ENCODE results near the gene LACRT.
"Not testable (repeated sequence)": the region's sequence is repeated elsewhere in the genome, so short reads cannot be mapped to it uniquely, and the experiment has no call there.

LACRT gene, protein sequence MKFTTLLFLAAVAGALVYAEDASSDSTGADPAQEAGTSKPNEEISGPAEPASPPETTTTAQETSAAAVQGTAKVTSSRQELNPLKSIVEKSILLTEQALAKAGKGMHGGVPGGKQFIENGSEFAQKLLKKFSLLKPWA

DNA sequence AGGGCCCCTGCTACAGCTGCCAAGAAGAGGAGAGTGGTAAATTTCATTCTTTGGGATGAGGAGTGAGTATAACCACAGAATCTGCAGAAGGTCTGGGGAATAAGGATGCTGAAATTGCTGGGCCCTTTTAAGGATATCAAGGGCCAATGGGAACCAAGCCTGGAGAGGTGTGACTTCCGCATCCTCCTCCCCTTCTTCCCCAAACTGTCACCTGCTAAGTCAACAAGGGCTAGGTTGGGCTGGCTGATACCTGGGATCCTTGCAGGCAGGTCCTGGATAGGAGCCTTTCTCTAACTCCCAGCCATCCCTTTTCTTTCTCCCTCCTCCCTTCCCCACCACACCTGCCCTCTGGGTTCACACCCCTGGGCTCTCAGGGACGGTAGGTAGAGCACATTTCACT, at the start of gene LACRT:
TSS of gene LACRT (minus strand) at position 101 of the 400 bp plus-strand sequence. CDS start at position 47, 54 bp downstream.
- no peak for DNase-seq

DNA sequence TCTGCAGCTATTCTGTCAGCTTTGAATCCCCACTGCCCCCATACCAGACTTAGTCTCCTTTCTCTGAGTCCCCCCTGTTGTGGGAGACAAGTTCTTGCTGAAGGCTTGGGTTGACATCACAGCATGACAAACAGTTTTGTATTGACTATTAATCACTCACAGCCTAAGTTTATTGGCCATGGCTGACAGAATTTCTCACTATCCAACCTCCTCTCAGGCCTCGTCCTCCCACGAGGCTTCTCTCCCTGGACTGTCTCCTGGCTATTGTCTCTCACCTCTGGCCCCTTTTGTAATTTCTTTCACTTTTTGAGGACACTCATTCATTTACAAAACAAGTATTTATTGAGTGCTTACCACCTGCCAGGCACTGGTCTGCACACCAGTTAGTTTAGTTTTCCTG, 48.7 kb upstream of the LACRT start:
- no peak for DNase-seq

DNA sequence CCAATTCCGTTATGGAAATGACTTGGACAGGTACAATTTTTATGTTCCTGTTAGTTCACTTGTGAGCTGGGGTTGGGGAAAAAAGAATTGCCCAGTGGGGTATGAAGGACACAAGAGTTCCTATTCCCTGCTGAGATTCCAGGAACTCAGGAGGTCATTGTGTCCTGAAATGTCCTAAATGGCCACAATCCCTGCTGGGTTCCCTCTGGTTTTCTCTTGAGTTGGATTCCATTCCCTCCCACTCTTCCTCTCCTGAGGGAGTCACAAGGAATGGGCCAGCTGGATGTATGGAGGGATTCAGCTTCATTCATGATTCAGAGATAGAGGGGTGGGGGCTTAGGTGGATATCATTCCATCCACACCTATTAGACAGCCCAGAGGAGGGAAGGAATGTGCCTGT, 48.0 kb upstream of the LACRT start:
- DNase-seq, result no peak

DNA sequence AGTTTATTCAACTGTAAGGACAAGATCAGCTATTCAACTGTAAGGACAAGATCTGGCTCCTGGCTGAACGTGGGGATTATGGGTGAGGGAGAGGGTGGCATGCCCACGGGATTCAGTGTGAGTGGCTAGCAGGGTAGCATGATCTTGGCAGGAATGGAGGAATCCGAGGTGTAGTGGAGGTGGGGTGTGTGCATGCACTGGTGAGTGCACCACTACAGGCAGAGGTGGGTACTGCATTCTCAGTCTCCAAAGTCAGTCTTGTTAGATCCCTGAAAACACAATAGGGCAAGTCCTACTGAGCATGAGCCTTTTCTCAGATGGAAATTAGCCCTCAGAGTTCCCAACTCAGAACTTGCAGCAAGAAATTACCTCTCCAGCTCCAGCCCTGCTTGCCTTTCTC, 45.7 kb upstream of the LACRT start:
- DNase-seq, result peak in 1 of 2 donors; percentile 9

DNA sequence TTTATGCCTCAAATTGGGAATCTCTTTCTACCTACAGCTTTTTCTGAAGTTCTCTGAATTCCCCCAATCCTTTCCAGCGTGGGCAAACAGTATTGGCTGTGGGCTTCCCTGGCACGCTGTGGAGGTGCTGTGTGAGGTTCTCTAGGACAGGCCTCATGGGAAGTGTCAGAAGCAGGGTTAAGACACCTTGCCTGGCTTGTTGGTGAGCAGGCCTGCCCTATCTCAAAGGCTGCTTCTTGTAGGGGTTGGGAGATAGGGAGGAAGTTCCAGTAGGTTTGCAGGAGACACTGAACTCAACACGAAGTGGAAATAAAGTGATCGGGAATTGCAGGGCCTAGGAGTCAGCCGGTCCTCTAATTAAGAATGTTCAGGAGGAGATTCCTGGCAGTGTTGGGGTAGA, 43.4 kb upstream of the LACRT start:
- no peak for DNase-seq

DNA sequence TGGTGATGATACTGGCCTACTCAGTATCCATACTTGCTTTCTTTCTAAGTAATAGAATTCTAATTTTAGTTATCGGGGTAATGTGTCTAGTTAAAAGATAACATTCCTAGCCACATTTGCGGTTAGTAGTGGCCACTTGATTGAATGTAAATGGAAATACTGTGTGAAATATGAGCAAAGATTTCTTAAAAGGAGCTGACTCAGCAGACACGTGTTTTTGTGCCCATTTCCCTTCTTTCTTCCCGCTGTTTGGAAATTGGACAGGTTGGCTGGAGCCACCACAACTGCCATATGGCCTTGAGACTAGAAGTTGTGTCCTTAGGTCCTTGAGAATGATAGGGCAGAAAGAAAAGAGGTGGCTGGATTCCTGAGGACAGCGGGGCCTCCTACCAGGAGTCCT, 33.2 kb upstream of the LACRT start:
- DNase-seq, result no peak

DNA sequence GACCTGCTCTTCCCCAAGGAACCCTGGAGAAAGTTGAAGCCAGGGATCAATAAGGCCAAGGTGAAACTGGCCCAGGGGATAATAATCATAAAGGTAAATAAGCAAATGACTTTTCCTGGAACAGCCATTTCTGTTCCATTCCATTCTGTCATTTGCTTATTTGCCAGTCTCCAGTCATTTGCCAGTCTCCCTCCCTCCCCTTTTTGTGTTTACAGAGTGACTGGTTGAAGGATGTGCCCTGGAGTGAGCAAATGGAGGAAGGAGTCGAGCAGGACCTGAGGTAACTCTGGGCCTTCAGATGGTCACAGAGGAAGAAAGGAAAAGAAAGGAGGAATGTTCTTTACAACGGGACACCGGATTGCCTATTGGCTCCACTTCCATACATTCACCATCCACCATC, 31.3 kb upstream of the LACRT start:
- no peak for DNase-seq

DNA sequence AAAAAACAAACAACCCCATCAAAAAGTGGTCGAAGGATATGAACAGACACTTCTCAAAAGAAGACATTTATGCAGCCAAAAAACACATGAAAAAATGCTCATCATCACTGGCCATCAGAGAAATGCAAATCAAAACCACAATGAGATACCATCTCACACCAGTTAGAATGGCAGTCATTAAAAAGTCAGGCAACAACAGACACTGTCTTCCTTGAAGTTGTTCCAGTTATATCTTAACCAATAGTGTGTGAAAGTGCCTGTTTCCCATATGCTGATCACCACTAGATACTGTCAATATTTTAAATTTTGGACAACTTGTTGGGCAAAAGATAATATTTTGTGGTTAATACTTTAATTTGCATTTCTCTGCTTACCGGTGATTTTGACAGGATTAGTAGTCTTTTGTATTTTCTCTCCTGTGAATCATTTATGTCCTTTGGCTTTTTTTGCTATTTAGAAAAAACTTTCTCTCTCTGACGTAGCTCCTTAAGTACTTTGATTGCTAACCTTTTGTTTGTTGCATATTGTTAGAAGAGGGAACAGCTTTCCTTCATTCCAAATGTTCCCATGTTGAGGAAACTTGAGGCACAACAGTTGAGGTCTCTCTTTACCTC, 30.4 kb upstream of the LACRT start:
- not testable (repeated sequence) for DNase-seq

DNA sequence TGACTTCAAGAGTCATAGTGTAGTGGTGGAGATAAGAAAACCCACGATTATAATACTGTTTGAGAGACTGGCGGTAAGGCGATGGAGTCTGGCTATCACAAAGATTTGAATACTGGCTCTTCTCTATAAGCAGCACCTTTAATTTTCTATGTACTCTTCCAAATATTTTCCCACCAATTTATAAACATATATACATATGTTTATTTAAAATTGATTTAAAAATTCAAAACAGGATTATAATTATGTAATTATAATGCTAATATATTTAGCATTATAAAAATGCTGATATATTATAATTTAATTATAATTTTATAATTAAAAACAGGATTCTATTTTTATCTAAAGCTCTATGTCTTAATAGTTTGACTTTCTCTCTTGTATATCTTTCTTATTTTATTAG, 28.9 kb upstream of the LACRT start:
- DNase-seq, result no peak

DNA sequence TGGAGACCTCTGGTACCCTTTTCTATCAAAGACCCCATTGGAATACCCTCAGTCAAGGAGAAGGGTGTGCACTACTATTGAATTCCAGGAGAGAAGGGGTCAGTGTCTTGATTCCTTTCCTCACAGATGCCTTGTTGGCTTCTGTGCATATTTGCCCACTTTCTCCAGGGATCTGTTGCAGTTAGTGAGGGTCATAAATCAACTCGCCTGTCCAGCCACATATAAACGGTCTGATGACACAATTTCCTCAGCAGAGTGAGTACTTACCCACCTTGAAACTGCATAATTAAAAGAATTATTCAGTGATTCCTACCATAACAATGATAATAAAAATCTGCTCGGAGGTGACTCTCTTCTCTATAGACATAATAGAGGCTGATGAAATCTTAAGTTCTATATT, 27.3 kb upstream of the LACRT start:
- no peak for DNase-seq

DNA sequence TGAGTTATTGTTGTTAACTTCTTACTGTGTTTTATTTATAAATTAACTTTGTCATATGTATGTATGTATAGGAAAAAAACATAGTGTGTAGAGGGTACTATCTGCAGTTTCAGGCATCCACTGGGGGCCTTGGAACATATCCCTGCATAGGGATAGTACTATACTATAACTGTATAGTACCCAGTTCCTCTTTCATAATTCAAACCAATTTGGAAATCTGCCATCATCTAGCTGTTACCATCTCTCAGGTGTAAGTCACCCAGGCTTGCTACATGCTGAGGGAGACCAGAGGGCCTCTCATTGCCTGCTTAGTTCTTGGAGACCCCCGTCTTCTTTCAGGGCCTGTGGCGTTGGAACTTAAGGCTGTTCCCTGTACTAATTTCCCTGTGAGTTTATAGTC, 26.4 kb upstream of the LACRT start:
- no peak for DNase-seq

DNA sequence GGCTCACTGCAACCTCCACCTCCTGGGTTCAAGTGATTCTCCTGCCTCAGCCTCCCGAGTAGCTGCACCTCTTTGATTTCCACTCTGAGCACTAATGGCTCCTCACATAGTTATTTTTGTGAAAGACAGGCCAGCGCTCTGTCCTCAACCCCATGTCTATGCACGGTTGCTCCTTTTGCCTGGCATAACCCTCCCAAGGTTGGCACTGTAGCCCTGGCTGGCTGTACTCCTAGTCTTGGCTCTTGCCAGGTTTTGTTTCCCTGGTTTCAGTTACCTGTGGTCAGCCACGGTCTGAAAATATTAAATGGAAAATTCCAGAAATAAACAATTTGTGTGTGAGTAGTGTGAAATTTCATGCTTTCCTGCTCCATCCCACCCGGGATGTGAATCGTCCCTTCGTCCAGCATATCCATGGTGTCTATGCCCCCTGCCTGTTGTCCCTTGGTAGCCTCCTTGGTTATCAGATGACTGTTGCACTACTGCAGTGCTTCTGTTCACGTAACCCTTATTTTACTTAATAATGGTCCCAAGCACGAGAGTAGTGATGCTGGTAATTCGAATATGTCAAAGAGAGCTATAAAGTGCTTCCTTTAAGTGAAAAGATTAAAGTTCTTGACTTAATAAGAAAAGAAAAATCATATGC, 25.7 kb upstream of the LACRT start:
- DNase-seq, result no peak

DNA sequence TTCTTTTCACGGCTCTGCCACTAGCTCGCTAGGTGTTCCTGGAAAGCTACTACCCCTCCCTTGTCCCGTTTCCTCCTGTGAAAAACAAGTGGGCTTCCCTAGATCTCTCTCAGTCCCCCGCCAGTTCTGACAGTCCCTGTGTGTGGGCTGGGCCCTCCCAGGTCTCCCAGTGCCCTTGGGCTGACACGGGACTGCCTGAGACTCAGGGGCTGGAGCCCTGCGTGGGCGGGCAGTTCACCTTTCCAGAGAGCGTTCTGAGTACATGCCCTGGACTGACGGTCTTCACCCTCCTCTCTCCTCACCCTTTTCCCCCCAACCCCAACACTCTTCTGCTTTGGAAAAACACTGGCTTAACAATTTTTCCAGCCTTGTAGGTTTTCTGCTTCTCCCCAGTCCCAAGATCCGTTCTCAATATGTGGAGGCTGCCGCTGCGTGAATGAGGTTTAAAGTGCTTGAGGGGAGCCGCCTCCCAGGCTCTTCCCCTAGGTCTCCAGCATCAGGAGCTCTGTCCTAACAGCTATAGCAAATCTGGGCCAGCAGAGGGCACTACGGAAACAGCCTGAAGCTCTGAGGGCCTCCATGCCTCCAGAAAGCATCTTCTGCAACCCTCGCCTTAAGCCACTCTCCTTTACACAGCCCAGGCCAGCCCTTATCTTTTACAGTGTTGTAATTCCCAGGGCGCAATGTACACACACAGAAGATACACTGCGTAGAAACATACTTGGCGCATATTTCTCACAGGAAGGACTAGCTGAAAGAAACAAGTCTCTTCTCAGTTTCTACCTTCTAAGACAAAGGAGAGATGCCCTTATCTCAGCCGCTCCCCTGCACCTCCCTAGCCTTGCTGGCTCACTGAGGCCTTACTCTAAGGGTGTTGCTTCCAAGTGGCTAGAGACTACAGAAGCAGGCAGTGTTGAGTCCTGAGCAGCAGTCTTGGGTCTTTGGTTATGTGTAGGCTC, 23.9 kb upstream of the LACRT start:
- DNase-seq, result peak; percentile 8 to 40

DNA sequence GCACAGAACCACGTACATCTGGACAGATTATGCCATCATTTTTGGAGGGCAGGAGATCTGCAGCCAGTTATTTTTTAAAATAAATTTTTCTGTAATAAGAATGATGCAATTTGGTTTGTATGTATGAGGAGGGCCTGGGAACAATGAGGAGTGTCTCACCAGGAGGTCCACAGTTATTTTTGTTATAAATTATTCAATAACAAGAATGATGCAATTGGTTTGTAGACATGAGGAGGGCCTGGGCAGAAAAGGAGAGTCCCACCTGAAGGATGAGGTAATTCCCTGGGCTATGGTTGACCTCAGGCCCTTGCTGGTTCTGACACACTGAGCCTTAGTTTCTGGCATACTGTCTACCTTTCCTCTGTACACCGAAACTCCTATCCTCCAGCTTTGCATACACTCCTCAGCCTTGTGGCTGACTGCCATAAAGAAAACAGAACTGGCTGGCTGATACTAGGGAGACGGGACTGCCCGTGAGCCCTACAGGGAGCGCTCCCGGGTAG, 22.5 kb upstream of the LACRT start:
- DNase-seq, result no peak

DNA sequence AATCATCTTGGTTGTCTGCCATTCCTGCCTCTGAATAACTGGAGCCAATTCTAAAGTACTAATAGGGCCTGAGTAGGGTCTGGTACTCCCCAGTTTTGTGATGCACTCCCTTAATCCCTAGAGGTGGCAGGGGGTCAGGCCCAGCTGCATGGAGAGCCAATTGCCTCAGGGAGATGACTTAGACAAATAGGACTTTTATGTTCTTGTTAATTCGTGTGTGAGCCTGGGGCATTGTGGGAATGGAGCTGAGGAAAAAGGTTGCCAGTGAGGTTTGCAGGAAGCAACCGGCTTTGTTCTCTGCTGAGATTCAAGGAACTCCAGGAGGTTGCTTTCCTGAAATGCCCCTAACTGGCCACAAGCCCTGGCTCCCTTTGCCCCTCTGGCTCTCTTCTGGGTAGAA, 20.2 kb upstream of the LACRT start:
- no peak for DNase-seq

DNA sequence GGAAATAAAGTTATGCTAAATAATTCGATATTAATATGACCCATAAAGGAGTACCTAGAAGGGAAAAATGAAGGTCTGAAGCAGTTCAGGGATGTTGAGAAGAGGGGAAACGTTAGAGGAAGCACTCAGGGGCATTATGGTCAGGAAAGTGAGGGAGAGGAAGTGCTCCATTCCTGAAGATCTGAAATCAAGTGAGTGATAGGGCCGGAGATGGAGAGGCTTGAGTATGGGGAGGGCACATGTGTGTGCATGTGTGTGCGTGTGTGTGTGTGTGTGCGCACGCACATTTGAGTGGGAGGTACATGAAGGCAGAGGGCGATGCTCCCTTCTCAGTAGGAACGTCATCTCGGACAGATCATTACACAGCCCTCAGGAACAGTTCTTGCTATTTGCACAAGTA, 18.3 kb upstream of the LACRT start:
- no peak for DNase-seq

DNA sequence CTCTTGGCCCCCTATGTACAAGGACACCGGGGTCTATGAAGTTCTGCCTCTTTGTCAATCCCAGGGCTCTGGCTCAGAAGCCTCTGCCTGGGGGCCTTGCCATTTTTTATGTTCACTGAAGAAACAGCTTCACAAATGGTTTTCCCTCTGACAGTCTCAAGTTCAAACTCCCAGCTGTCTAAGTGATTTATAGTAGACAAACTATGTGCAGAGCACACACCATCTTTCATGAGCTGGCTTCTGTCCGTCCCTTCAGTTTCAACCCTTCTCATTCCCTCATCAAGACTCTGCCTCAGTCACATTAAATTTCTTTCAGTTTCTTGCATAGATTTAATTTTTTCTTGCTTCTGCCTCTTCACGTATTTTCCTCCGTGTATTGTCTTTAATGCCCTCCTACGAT, 16.2 kb upstream of the LACRT start:
- no peak for DNase-seq

DNA sequence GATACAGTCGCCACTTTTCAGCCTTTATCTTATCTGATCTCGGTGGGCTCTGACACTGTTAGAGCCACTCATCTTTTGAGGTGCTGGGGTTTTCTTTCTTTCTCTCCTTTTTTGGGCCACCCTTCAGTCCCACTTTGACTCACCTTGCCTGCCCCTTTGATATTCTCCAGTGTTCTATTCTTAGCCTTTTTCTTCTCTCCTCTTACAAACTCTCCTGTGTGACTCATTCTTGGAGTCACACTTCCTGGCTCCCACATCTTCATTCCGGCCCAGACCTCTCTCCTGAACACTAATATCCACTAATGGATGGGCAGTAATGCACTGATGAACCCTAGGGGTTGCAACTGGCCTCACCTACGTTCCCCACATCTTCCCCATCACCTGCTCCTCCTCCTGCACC, 15.7 kb upstream of the LACRT start:
- DNase-seq, result no peak

DNA sequence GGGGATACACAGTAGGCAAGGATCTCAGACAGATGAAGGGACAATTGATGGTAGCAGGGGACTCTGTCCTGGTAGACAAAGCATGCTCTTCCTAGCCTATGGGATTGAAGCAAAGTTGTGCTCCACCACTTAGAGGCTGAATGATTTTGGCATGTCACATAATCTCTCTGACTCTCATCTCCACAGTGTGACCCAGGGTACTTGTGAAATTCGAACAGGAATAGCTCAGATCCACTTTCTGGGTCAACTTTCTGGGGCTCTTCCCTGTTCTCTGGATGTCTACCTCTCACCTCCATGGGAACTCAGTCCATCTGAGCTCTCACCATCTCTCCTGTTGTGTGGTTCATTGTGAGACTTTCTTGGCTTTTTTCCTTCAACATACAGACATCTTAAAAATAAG, 15.1 kb upstream of the LACRT start:
- DNase-seq, result no peak

DNA sequence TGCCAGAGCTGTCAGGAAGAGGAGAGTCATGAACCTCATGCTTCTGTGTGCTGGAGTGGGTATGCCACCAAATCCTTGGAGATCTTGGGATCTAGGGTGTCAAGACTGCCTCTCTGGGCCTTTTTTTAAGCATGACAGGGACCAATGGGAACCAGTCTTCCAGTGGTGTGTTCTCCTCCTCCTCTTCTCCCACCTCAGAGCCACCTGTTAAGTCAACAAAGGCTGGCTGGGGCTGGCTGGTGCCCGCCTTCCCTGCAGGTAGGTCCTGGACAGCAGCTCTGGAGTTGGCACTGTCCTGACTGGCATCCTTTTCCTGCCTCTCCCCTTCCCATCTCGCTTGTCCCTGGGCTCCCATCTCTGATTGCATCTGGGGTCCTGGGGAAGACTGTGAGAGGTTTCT, 13.6 kb upstream of the LACRT start, which contains the start of gene DCD:
TSS of gene DCD (minus strand) at position 101 of the 400 bp plus-strand sequence. CDS start at position 39, 62 bp downstream.
- DNase-seq, result no peak

DNA sequence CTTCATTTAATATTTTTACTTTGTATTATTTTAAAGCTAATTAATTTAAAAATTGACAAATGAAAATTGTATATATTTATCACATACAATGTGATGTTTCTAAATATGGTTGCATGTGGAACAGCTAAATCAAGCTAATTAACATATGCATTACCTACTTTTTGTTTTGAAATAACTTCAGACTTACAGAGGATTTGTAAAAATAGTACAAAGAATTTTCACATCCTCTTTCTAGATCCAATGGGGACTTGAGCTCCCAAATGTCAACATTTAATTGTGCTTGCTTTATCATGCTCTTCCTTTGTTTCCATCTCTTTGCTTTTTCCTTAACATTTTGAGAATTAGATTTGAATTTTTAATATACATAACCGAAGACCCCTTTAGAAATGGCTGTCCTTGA, 6.9 kb upstream of the LACRT start:
- DNase-seq, result no peak

DNA sequence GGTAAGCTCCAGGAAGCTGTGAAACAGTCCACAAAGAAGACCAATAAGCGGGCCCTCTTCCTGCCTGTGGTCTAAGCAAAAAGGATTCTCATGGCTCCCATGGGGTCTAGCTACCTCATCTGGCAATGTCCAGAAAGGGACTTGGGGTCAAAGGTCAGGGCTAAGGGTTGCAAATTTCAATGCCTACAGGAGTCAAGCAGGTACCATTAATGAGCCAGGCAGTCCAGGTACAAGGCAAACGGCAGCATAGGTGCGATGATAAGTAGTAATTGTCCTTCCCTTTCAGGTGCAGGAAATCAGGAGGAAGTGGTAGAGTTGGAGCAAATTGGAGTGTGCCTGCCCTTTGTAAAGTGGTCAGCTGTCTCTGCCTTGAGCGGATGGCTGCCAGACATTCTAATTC, 6.4 kb upstream of the LACRT start:
- no peak for DNase-seq

DNA sequence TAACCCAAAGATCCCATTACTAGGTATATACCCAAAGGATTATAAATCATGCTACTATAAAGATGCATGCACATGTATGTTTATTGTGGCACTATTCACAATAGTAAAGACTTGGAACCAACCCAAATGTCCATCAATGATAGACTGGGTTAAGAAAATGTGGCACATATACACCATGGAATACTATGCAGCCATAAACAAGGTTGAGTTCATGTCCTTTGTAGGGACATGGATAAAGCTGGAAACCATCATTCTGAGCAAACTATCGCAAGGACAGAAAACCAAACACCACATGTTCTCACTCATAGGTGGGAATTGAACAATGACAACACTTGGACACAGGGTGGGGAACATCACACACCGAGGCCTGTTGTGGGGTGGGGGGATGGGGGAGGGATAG, 4.4 kb upstream of the LACRT start:
- not testable (repeated sequence) for DNase-seq
